Upper lobe of left lung (tissue), 4 donors: Measurements from ENCODE around the gene DGLUCY.

Experiments used
- POLR2AphosphoS5 ChIP-seq, 2 donors: sonication (generic); formaldehyde crosslinking; IDR thresholded peaks; one replicate each; pipeline ENCODE4 v1.5.1; 2017; ENCODE audit warnings: antibody characterized with exemption in 2 of 2
- TF ChIP-seq, protein P1 (sequence below), 6 experiments: fragments of 450-650 bp in 4 of 6; fragments of 200-600 bp in 2 of 6; sonication (generic) in 2 of 6; IDR thresholded peaks; one replicate each; pipeline ENCODE4 v1.5.1; 2016 to 2019; ENCODE audit warnings: antibody characterized with exemption in 6 of 6

DNA sequence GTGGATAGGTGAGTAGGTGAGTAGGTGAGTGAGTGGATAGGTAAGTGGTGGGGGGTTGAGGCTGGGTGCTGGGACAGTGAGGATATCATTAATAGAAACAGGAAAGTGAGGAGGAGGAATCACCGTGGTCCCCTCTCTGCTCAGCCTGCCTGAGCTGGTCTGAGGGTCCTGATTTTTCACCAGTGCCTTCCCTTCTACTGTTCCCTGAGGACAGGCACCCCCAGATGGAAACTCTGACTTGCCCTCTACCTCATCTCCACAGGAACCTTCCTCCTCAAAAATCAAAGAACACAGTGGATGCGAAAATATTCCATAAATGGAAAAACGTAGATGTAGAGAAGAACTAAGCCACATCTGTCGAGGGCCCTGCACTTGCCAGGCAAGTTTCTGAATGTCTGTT lies 128.8 kb downstream of the DGLUCY start:
- TF ChIP-seq, protein P1, sequence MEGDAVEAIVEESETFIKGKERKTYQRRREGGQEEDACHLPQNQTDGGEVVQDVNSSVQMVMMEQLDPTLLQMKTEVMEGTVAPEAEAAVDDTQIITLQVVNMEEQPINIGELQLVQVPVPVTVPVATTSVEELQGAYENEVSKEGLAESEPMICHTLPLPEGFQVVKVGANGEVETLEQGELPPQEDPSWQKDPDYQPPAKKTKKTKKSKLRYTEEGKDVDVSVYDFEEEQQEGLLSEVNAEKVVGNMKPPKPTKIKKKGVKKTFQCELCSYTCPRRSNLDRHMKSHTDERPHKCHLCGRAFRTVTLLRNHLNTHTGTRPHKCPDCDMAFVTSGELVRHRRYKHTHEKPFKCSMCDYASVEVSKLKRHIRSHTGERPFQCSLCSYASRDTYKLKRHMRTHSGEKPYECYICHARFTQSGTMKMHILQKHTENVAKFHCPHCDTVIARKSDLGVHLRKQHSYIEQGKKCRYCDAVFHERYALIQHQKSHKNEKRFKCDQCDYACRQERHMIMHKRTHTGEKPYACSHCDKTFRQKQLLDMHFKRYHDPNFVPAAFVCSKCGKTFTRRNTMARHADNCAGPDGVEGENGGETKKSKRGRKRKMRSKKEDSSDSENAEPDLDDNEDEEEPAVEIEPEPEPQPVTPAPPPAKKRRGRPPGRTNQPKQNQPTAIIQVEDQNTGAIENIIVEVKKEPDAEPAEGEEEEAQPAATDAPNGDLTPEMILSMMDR (IDR thresholded peaks at IDR 0.05) = no peak
- no peak for TF ChIP-seq POLR2AphosphoS5 (IDR thresholded peaks at IDR 0.05)
